ENCODE results near the gene SH3RF3.

Gene SH3RF3

GRCh38 chr2:109266496-109266895 lies 137.5 kb downstream of the SH3RF3 start:
- Histone ChIP-seq H3K9me3 (ENCODE audit: control insufficient read depth, low read length) (no peaks in the 10 kb centered on the region), H3K27me3 (ENCODE audit: control insufficient read depth, insufficient read depth, low read length, poor library complexity, severe bottlenecking) (no peaks in the 10 kb centered on the region), H3K36me3 (ENCODE audit: control insufficient read depth, insufficient read depth, low read length) (no peaks in the 10 kb centered on the region), H3K4me1 (ENCODE audit: control insufficient read depth, insufficient read depth, low read length) (no peaks in the 10 kb centered on the region), H3K4me3 (ENCODE audit: insufficient read depth, low read depth, low read length) (no peak overlapping the region), H3K27ac (ENCODE audit: insufficient read depth, low read depth, low read length, poor library complexity, severe bottlenecking) (no peak overlapping the region)
- WGBS, 2 experiments = 87 to 92% methylated on average over 9 of the region's 9 CpGs

DNA sequence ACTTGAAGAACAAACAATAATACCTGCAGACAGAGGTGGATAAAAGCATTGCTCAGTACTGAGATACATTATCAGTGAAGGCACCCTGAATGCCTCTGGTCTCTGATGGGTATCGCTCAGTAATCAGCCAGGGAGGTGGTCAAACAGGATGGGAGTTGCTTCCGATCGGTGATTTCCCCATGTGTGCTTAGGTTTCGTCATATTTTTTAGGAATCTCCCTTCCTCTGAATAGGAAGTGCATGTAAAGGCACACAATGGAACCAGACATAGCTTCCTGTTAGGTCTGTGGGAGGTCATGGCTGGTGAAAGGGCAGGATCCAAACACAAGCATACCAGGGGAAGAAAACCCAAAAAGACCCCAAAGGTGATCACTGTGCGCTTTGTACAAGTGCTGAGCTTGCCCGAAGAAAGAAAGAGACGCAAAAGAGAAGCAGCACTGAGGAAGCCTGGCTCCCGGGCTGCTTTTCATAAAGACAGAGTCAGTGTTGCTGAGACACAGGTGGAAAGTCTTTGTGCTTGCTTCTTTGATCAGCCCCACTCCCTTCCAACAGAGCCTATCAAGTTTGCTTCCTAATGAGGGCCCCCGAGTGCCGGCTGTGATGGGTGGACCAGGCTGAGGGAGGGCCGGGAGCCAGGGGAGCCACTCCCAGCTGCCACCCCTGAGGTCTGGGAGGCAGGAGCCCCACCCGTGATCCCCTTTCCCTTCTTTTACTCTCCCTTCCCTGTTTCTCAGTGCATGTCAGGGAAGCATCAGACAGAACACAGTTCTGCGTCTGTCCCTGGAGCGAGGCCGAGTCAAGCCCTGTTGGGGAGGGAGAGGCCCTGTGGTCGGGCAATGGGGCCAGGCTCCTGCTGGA lies 138.2 kb downstream of the SH3RF3 start:
- Histone ChIP-seq H3K27me3 (ENCODE audit: control insufficient read depth, insufficient read depth, low read length, poor library complexity, severe bottlenecking) (no peaks in the 10 kb centered on the region), H3K27ac (ENCODE audit: insufficient read depth, low read depth, low read length, poor library complexity, severe bottlenecking) (no peak overlapping the region), H3K4me3 (ENCODE audit: insufficient read depth, low read depth, low read length) (no peak overlapping the region), H3K36me3 (ENCODE audit: control insufficient read depth, insufficient read depth, low read length) (no peaks in the 10 kb centered on the region), H3K9me3 (ENCODE audit: control insufficient read depth, low read length) (no peaks in the 10 kb centered on the region), H3K4me1 (ENCODE audit: control insufficient read depth, insufficient read depth, low read length) (no peaks in the 10 kb centered on the region)
- 75 to 76% methylated on average over 16 of the region's 16 CpGs for WGBS, 2 experiments

GRCh38 chr2:109268916-109269315 lies 139.9 kb downstream of the SH3RF3 start:
- no peaks in the 10 kb centered on the region for H3K9me3 ChIP-seq (ENCODE audit: control insufficient read depth, low read length)
- no peaks in the 10 kb centered on the region for H3K36me3 ChIP-seq (ENCODE audit: control insufficient read depth, insufficient read depth, low read length)
- H3K27me3 ChIP-seq (ENCODE audit: control insufficient read depth, insufficient read depth, low read length, poor library complexity, severe bottlenecking) = no peaks in the 10 kb centered on the region
- 90 to 93% methylated on average over 7 of the region's 7 CpGs for WGBS, 2 experiments
- no peak overlapping the region for H3K4me3 ChIP-seq (ENCODE audit: insufficient read depth, low read depth, low read length)
- no peaks in the 10 kb centered on the region for H3K4me1 ChIP-seq (ENCODE audit: control insufficient read depth, insufficient read depth, low read length)
- no peak overlapping the region for H3K27ac ChIP-seq (ENCODE audit: insufficient read depth, low read depth, low read length, poor library complexity, severe bottlenecking)

- Histone ChIP-seq H3K36me3 (ENCODE audit: control insufficient read depth, insufficient read depth, low read length) (no peaks in the 10 kb centered on the region), H3K9me3 (ENCODE audit: control insufficient read depth, low read length) (no peaks in the 10 kb centered on the region), H3K4me3 (ENCODE audit: insufficient read depth, low read depth, low read length) (no peak overlapping the region), H3K4me1 (ENCODE audit: control insufficient read depth, insufficient read depth, low read length) (no peaks in the 10 kb centered on the region), H3K27me3 (ENCODE audit: control insufficient read depth, insufficient read depth, low read length, poor library complexity, severe bottlenecking) (no peaks in the 10 kb centered on the region), H3K27ac (ENCODE audit: insufficient read depth, low read depth, low read length, poor library complexity, severe bottlenecking) (no peak overlapping the region)
- WGBS, 2 experiments = 93 to 94% methylated on average over 9 to 11 of the region's 11 CpGs
Observed at GRCh38 chr2:109269706-109270504, 140.9 kb downstream of the SH3RF3 start.

DNA sequence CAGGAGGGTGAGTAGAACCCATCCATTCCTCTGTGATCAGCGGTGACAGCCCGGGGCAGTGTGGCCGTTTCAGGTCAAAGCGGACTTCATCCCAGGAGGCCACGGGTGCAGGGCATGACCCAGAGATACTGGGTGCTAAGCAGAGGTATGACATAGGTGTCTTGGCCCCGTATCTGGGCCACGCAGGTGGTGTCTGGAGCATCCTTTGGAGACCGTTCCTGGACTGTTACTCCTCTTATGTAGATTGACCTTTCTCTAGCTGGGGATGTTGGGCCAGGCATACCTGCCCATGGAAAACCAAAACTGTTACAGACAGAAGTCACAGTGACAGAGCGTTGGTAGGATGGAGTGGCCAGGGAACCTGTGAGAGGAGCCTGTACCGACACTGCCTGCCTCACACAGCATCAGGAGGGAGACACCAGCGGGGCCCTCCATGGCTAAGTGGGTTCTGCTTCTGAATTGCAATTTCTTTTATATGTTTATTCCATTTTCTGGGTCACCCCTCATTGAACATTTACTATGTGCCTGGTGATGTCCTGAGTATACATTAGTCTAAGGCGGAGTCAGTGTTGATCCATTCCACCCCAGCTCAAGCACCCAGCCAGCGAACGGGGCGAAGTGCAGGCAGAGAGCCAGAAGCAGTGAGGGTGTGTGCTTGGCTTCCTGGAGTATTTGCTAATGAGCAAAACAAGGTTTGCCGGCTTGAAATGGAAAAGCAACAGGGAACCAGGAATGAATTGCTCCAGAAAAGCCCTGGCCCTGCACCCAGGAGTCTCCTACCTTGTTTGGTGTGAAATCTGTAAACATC lies 141.7 kb downstream of the SH3RF3 start:
- no peaks in the 10 kb centered on the region for H3K4me1 ChIP-seq (ENCODE audit: control insufficient read depth, insufficient read depth, low read length)
- H3K36me3 ChIP-seq (ENCODE audit: control insufficient read depth, insufficient read depth, low read length) = no peaks in the 10 kb centered on the region
- H3K4me3 ChIP-seq (ENCODE audit: insufficient read depth, low read depth, low read length) = no peak overlapping the region
- H3K27me3 ChIP-seq (ENCODE audit: control insufficient read depth, insufficient read depth, low read length, poor library complexity, severe bottlenecking) = no peaks in the 10 kb centered on the region
- no peak overlapping the region for H3K27ac ChIP-seq (ENCODE audit: insufficient read depth, low read depth, low read length, poor library complexity, severe bottlenecking)
- H3K9me3 ChIP-seq (ENCODE audit: control insufficient read depth, low read length) = no peaks in the 10 kb centered on the region
- WGBS, 2 experiments = 84 to 88% methylated on average over 16 of the region's 16 CpGs

DNA sequence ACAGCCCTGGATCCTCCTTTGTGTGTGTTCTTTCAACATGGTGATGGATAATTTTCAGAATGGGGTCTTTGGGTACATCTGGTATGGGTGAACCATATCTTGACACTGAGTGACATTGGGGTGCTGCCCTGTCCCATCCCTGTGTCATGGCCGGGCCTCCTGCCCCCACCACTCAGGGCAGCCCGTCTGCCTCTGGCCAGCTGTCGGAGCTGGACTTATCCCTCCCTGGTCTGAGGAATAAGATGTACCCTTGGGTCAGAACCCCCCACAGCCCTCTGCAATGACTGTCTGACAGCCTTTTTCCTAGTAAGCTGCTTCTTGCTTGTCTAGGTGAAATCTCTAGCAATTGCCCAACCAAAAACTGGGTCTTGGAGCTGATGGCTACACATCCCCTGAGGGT lies 142.9 kb downstream of the SH3RF3 start:
- H3K4me1 ChIP-seq (ENCODE audit: control insufficient read depth, insufficient read depth, low read length) = no peaks in the 10 kb centered on the region

DNA sequence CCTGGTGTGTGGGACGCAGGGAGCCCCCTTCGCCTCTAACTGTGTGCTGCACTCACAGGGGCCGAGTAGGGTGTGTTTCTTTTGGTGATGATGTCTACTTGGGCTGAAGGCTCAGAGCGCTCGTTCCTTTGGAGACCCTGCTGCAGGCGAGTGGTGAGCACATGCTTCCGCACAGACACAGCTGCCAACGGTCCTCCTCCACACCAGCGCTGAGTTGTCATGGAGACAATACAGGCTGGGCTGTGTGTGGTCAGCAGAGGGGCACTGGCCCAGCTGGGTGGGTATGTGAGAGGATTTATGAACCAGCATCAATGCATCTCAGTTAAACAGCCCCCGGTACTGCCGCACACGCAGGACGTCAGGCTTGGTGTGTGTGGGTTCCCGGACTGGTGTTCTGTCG lies 143.5 kb downstream of the SH3RF3 start:
- H3K27ac ChIP-seq (ENCODE audit: insufficient read depth, low read depth, low read length, poor library complexity, severe bottlenecking) = no peak overlapping the region
- no peaks in the 10 kb centered on the region for H3K4me1 ChIP-seq (ENCODE audit: control insufficient read depth, insufficient read depth, low read length)
- H3K36me3 ChIP-seq (ENCODE audit: control insufficient read depth, insufficient read depth, low read length) = no peaks in the 10 kb centered on the region
- no peaks in the 10 kb centered on the region for H3K9me3 ChIP-seq (ENCODE audit: control insufficient read depth, low read length)
- H3K27me3 ChIP-seq (ENCODE audit: control insufficient read depth, insufficient read depth, low read length, poor library complexity, severe bottlenecking) = no peaks in the 10 kb centered on the region
- 92 to 95% methylated on average over 15 of the region's 15 CpGs for WGBS, 2 experiments
- no peak overlapping the region for H3K4me3 ChIP-seq (ENCODE audit: insufficient read depth, low read depth, low read length)

More for the DNA sequence above, 142.9 kb downstream of the SH3RF3 start:
- Histone ChIP-seq H3K36me3 (ENCODE audit: control insufficient read depth, insufficient read depth, low read length) (no peaks in the 10 kb centered on the region), H3K27me3 (ENCODE audit: control insufficient read depth, insufficient read depth, low read length, poor library complexity, severe bottlenecking) (no peaks in the 10 kb centered on the region), H3K4me3 (ENCODE audit: insufficient read depth, low read depth, low read length) (no peak overlapping the region), H3K9me3 (ENCODE audit: control insufficient read depth, low read length) (no peaks in the 10 kb centered on the region), H3K27ac (ENCODE audit: insufficient read depth, low read depth, low read length, poor library complexity, severe bottlenecking) (no peak overlapping the region)
- 93 to 97% methylated on average over 3 of the region's 3 CpGs for WGBS, 2 experiments

DNA sequence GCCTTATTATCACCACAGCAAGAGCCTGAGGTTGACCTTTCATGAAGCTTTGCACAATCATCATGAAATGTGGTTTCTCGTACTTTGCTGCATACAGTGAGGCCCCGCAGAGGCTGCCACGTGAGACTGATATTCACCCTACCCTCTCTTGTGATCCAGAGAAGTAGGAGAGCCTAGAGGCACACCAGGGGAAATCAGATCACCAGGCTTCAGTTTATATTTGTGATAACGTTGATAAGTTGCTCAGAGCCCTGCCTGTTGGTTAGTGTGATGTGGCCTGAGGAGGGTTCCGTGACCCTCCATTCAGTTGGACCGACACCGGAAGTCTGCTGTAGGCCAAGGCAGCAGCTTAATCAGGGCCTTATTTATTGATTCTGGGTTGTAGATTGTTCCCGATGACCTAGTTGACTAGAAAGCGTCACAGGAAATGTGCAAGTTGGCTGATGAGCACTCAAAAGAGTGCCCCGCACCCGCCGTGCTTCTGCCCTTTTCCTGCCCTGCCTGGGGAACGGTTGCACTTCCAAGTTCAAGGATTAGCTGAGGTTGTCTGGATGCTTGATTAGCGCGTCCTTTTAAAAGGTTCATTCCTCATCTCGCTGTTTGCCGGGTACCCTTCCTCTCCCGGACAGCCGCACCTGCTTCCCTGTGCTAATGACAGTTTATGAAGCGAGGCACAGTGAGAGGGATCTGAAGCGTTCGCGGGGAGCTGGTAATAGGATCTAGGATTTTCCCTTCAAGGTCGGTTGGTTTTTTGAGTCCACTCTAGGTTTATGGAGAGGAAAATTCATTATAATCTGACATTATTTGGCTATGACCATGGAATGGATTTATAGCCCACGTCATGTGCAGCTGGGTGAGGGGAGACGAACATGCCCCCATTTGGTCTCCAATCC lies 146.4 kb downstream of the SH3RF3 start:
- H3K4me3 ChIP-seq (ENCODE audit: insufficient read depth, low read depth, low read length) = no peak overlapping the region
- H3K9me3 ChIP-seq (ENCODE audit: control insufficient read depth, low read length) = no peaks in the 10 kb centered on the region
- 94 to 95% methylated on average over 26 of the region's 26 CpGs for WGBS, 2 experiments
- no peaks in the 10 kb centered on the region for H3K4me1 ChIP-seq (ENCODE audit: control insufficient read depth, insufficient read depth, low read length)
- H3K36me3 ChIP-seq (ENCODE audit: control insufficient read depth, insufficient read depth, low read length) = no peaks in the 10 kb centered on the region
- no peak overlapping the region for H3K27ac ChIP-seq (ENCODE audit: insufficient read depth, low read depth, low read length, poor library complexity, severe bottlenecking)
- H3K27me3 ChIP-seq (ENCODE audit: control insufficient read depth, insufficient read depth, low read length, poor library complexity, severe bottlenecking) = no peaks in the 10 kb centered on the region

DNA sequence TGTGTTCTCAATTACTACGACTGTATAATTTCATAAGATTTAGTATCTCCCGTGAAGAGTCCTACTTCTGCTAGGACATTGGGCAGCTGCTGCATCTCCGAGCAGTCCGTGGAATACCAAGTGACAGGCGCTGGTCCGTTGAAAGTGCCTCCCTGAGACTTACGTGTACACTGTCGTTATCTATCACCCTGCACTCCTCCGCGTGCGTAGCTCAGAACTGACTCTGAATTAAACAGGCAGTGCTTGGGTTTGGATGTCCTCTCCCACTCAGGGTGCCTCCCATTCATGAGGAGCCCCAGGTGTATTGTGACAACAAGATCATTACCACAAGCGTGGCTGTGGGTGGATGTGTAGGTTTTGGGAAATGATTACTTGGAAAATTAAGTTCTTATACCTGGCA lies 148.4 kb downstream of the SH3RF3 start:
- Histone ChIP-seq H3K4me1 (ENCODE audit: control insufficient read depth, insufficient read depth, low read length) (no peaks in the 10 kb centered on the region), H3K4me3 (ENCODE audit: insufficient read depth, low read depth, low read length) (no peak overlapping the region), H3K27ac (ENCODE audit: insufficient read depth, low read depth, low read length, poor library complexity, severe bottlenecking) (no peak overlapping the region), H3K9me3 (ENCODE audit: control insufficient read depth, low read length) (no peaks in the 10 kb centered on the region), H3K27me3 (ENCODE audit: control insufficient read depth, insufficient read depth, low read length, poor library complexity, severe bottlenecking) (no peaks in the 10 kb centered on the region), H3K36me3 (ENCODE audit: control insufficient read depth, insufficient read depth, low read length) (no peaks in the 10 kb centered on the region)
- WGBS, 2 experiments = 94 to 96% methylated on average over 12 of the region's 12 CpGs
